ENCODE results near the gene GCKR.

DNA sequence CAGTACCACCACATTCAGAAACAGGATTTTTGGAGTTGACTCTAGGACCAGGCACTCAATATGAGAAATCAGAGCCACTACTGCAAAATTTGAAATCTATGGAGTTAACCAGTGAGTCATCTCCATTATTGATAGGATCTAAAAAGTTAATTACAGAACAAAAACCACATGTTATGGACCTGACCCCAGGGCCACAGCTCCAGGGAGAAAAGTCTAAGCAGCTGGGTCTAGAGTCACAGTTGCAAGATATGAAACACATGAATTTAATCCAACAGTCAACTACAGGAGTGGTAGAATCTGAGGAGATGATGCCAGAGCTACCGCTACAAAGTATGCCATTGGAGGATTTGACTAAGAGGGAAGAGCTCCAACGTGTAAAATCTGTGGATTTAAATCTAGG, 72.8 kb downstream of the GCKR start:
- TF ChIP-seq, protein P1, sequence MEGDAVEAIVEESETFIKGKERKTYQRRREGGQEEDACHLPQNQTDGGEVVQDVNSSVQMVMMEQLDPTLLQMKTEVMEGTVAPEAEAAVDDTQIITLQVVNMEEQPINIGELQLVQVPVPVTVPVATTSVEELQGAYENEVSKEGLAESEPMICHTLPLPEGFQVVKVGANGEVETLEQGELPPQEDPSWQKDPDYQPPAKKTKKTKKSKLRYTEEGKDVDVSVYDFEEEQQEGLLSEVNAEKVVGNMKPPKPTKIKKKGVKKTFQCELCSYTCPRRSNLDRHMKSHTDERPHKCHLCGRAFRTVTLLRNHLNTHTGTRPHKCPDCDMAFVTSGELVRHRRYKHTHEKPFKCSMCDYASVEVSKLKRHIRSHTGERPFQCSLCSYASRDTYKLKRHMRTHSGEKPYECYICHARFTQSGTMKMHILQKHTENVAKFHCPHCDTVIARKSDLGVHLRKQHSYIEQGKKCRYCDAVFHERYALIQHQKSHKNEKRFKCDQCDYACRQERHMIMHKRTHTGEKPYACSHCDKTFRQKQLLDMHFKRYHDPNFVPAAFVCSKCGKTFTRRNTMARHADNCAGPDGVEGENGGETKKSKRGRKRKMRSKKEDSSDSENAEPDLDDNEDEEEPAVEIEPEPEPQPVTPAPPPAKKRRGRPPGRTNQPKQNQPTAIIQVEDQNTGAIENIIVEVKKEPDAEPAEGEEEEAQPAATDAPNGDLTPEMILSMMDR (IDR thresholded peaks at IDR 0.05; ENCODE audit: extremely low read depth in 1 of 2, insufficient read depth in 1 of 2, low read depth in 1 of 2, low read length in 2 of 2) = no peak
- TF ChIP-seq POLR2A (IDR thresholded peaks at IDR 0.05; ENCODE audit: low read depth, low read length) (no peak), POLR2AphosphoS5 (IDR thresholded peaks at IDR 0.05; ENCODE audit: insufficient read depth, low read depth, low read length) (no peak), EZH2 (IDR thresholded peaks at IDR 0.05; ENCODE audit: borderline replicate concordance, low read depth, low read length, severe bottlenecking) (no peak), GATA2 (IDR thresholded peaks at IDR 0.05; ENCODE audit: insufficient read depth, insufficient read length, low read depth, low read length) (peak; percentile 60), MYC (IDR thresholded peaks at IDR 0.05; ENCODE audit: low read depth, low read length) (no peak), JUN (IDR thresholded peaks at IDR 0.05; ENCODE audit: borderline replicate concordance, insufficient read depth, insufficient read length, low read depth) (no peak), FOS (IDR thresholded peaks at IDR 0.05; ENCODE audit: borderline replicate concordance, insufficient read depth, low read length) (no peak)
- TF ChIP-seq, protein P2, sequence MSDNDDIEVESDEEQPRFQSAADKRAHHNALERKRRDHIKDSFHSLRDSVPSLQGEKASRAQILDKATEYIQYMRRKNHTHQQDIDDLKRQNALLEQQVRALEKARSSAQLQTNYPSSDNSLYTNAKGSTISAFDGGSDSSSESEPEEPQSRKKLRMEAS (IDR thresholded peaks at IDR 0.05; ENCODE audit: insufficient read depth, insufficient read length) = no peak
